RWPE1 (cell line): ENCODE measurements around the gene TRIM72.
A peak's percentile ranks its signal among the peaks of the same experiment; 100 is the strongest.
"Not testable (repeated sequence)": the region's sequence is repeated elsewhere in the genome, so short reads cannot be mapped to it uniquely, and the experiment has no call there.

Experiments used
- CTCF ChIA-PET: fragments of 350-600 bp; sonication (Branson Sonifier 250); formaldehyde crosslinking; extraction: SDS; loops from one replicate; lab custom pipeline; 2021; lab: Yijun Ruan, JAX
- POLR2A ChIA-PET: fragments of 400-600 bp; formaldehyde crosslinking; extraction: SDS; loops from one replicate; lab custom pipeline; 2020; ENCODE audit warnings: antibody characterized with exemption; ENCODE audit not compliant: low non-redundant PET; lab: Yijun Ruan, JAX
- DNase-seq: peaks from one replicate; pipeline ENCODE4 v3.0.0; 2012; ENCODE audit warnings: low spot score
- H3K27ac ChIP-seq: fragments of 450-650 bp; 2 replicates; pipeline ENCODE4 v1.5.1; 2017
- CTCF ChIP-seq: fragments of 450-650 bp; conservative IDR thresholded peaks from 2 replicates; pipeline ENCODE4 v1.5.1; 2017; ENCODE audit warnings: low read depth, mild to moderate bottlenecking

Gene TRIM72

GRCh38 chr16:31271621-31272190 is 57.8 kb downstream of the TRIM72 start:
- DNase-seq = no peak
- no peak for TF ChIP-seq CTCF
- POLR2A ChIA-PET = no interaction called here
- CTCF ChIA-PET = interaction anchor here (0.5 to 0.6 kb wide), 2 partner anchors 222 to 231 kb away, joined by 3 to 4 read pairs; no protein-coding TSS in a partner anchor
- H3K27ac ChIP-seq = no peak overlapping the region

- POLR2A ChIA-PET = no interaction called here
Measured at GRCh38 chr16:31273187-31273586, 59.3 kb downstream of the TRIM72 start.

GRCh38 chr16:31273676-31274075 is 59.8 kb downstream of the TRIM72 start:
- POLR2A ChIA-PET = no interaction called here

More at GRCh38 chr16:31273187-31273586, 59.3 kb downstream of the TRIM72 start:
- no peak for TF ChIP-seq CTCF
- no peak for DNase-seq
- H3K27ac ChIP-seq = no peak overlapping the region
- CTCF ChIA-PET = no interaction called here

GRCh38 chr16:31274831-31275816 is 61.2 kb downstream of the TRIM72 start:
- peak; percentile 90 for DNase-seq
- no peak for TF ChIP-seq CTCF
- CTCF ChIA-PET = interaction anchor here (0.6 kb wide), 1 partner anchor 62 kb away, joined by 3 read pairs; no protein-coding TSS in a partner anchor

More at GRCh38 chr16:31273676-31274075, 59.8 kb downstream of the TRIM72 start:
- CTCF ChIA-PET = no interaction called here
- H3K27ac ChIP-seq = peak overlapping the region; percentile 46
- DNase-seq = peak; percentile 41
- no peak for TF ChIP-seq CTCF

GRCh38 chr16:31276600-31276999 is 62.7 kb downstream of the TRIM72 start:
- CTCF ChIA-PET = no interaction called here
- POLR2A ChIA-PET = interaction anchor here (0.5 kb wide), 1 partner anchor 321 kb away, joined by 3 read pairs; no protein-coding TSS in a partner anchor
- DNase-seq = no peak
- no peak overlapping the region for H3K27ac ChIP-seq
- no peak for TF ChIP-seq CTCF

More at GRCh38 chr16:31274831-31275816, 61.2 kb downstream of the TRIM72 start:
- POLR2A ChIA-PET = no interaction called here
- no peak overlapping the region for H3K27ac ChIP-seq

- no peak for TF ChIP-seq CTCF
- ChIA-PET POLR2A (no interaction called here), CTCF (no interaction called here)
- H3K27ac ChIP-seq = no peak overlapping the region
- DNase-seq = no peak
Measured at GRCh38 chr16:31277659-31278260, 63.8 kb downstream of the TRIM72 start.

- CTCF ChIA-PET, DNase-seq, H3K27ac ChIP-seq, POLR2A ChIA-PET: not testable (repeated sequence)
Measured at GRCh38 chr16:31278853-31279252, 64.9 kb downstream of the TRIM72 start.
